Mucosa of rectum (tissue), 2 donors: ENCODE data around the gene GPR162.

ENCODE experiments used
- H3K27ac ChIP-seq, 2 donors: one replicate each; pipeline ENCODE4 v1.7.0; 2013; ENCODE audit warnings: inconsistent platforms in 2 of 2, low read depth in 2 of 2, low read length in 2 of 2
- H3K27me3 ChIP-seq, 2 donors: one replicate each; pipeline ENCODE4 v1.7.0; 2013; ENCODE audit warnings: low read length in 2 of 2; ENCODE audit not compliant: control insufficient read depth in 2 of 2, insufficient read depth in 2 of 2
- H3K36me3 ChIP-seq, 2 donors: one replicate each; pipeline ENCODE4 v1.7.0; 2013; ENCODE audit warnings: low read length in 2 of 2; ENCODE audit not compliant: control insufficient read depth in 2 of 2, insufficient read depth in 2 of 2
- H3K4me1 ChIP-seq, 2 donors: one replicate each; pipeline ENCODE4 v1.7.0; 2013; ENCODE audit warnings: low read length in 2 of 2, mild to moderate bottlenecking in 1 of 2; ENCODE audit not compliant: control insufficient read depth in 2 of 2, insufficient read depth in 2 of 2
- H3K4me3 ChIP-seq, 2 donors: one replicate each; pipeline ENCODE4 v1.7.0; 2013; ENCODE audit warnings: low read length in 2 of 2
- H3K9ac ChIP-seq, 2 donors: one replicate each; pipeline ENCODE4 v1.7.0; 2013; ENCODE audit warnings: low read length in 2 of 2, low read depth in 1 of 2, mild to moderate bottlenecking in 1 of 2
- H3K9me3 ChIP-seq, 2 donors: one replicate each; pipeline ENCODE4 v1.7.0; 2013; ENCODE audit warnings: low read length in 2 of 2; ENCODE audit not compliant: control insufficient read depth in 2 of 2
- donor health status: healthy.
- donor health status: Normal muscosa, but diverticular disease.

GPR162 gene

DNA sequence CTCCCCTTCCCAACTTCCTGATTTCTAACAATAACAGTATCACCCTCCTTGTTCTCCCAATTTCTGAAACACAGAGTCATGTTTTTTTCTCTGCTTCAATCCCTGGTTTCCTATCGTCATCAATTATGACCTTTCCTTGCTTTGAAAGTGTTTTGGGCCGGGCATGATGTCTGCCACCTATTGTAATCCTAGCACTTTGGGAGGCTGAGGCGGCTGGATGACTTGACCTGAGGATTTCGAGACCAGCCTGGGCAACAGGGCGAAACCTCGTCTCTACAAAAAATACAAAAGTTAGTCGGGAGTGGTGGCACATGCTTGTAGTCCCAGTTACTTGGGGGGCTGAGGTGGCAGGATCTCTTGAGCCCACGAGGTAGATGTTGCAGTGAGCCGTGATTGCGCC, 12.6 kb upstream of the GPR162 start:
- H3K9me3 ChIP-seq: no peaks in the 10 kb centered on the region
- no peaks in the 10 kb centered on the region for H3K4me1 ChIP-seq
- no peak overlapping the region for H3K27ac ChIP-seq
- no peak overlapping the region for H3K9ac ChIP-seq
- no peaks in the 10 kb centered on the region for H3K36me3 ChIP-seq
- H3K4me3 ChIP-seq: no peak overlapping the region
- no peaks in the 10 kb centered on the region for H3K27me3 ChIP-seq

DNA sequence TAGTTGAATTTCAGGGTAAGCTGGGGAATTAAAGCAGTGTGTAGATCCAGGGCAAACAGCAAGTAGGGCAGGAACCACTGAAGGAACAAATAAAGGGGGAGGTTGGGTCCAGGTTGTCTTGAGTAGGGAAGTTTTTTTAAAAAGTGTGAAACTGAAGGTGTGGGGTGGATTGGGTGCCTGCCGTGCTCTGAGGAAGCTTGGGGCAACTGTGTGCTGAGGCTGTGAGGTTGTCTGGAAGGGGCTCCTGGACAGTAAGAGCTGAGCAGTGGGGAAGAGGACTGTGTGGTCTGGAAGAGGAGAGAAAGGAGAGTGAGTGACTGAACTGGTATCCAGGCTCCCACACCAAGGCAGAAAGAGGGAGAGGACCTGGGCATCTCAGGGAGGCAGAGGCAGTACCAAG, 10.9 kb upstream of the GPR162 start:
- H3K36me3 ChIP-seq: peaks cover 0 to 5% of the 10 kb centered on the region in 2 donors
- H3K9me3 ChIP-seq: no peaks in the 10 kb centered on the region
- H3K27me3 ChIP-seq: no peaks in the 10 kb centered on the region
- no peak overlapping the region for H3K4me3 ChIP-seq
- no peak overlapping the region for H3K27ac ChIP-seq
- H3K9ac ChIP-seq: no peak overlapping the region
- H3K4me1 ChIP-seq: no peaks in the 10 kb centered on the region

DNA sequence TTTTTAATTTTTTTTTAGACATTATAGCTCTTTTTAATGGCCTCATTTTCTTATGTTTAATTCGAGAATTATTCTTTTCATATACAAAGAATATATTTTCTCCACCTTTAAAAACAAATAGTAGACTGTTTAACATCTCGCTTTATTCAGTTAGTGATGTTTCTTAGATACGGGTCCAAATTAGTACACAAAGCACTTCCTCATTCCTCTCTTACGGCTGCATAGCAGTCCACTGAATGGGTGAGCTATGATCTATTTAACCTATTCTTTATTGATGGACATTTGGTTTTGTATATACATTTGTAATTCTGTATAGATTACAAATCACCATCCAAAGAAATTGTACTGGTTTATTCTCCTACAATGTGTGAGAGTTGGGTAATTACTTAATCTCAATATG, 8.3 kb upstream of the GPR162 start:
- no peaks in the 10 kb centered on the region for H3K4me1 ChIP-seq
- H3K4me3 ChIP-seq: no peak overlapping the region
- peaks cover 0 to 10% of the 10 kb centered on the region in 2 donors for H3K36me3 ChIP-seq
- H3K27ac ChIP-seq: no peak overlapping the region
- H3K9me3 ChIP-seq: no peaks in the 10 kb centered on the region
- H3K27me3 ChIP-seq: no peaks in the 10 kb centered on the region
- no peak overlapping the region for H3K9ac ChIP-seq

DNA sequence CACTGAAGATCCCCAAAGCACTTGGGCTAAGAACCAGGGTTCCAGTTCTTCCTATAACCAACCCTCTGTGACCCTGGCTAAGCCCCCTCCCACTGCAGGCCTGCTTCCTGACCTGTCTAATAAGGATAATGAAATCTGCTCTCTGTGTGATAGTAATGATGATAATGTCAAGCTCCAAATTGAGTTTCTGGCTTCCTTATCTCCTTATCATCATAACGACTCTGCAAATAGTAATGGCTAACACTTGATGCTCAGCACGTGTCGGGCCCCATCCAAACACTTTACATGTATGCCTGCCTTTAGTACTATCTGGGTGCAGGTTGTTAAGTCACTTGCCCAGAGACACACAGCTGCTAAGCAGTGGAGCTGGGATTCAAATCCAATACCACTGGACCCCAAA, 5.0 kb upstream of the GPR162 start:
- Histone ChIP-seq H3K27me3 (peaks cover 5 to 6% of the 10 kb centered on the region in 2 donors), H3K4me3 (no peak overlapping the region), H3K27ac (no peak overlapping the region), H3K9ac (no peak overlapping the region), H3K36me3 (peaks cover 0 to 10% of the 10 kb centered on the region in 2 donors), H3K4me1 (no peaks in the 10 kb centered on the region), H3K9me3 (no peaks in the 10 kb centered on the region)

DNA sequence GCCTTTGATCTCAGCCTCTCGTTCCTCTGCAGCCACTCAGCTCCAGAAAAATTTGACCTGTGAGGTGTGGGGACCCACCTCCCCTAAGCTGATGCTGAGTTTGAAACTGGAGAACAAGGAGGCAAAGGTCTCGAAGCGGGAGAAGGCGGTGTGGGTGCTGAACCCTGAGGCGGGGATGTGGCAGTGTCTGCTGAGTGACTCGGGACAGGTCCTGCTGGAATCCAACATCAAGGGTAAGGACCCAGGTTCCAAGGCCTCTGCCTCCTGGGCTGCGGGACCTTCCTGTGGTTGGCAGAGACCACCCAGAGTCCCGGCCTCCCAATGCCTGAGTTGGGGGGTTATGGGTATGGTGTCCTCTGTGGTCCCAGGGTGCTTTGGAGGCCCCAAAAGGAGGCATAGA, 4.5 kb upstream of the GPR162 start:
- Histone ChIP-seq H3K4me3 (no peak overlapping the region), H3K9me3 (no peaks in the 10 kb centered on the region), H3K27me3 (peaks cover 5 to 11% of the 10 kb centered on the region in 2 donors), H3K27ac (no peak overlapping the region), H3K4me1 (peaks cover 0 to 3% of the 10 kb centered on the region in 2 donors), H3K36me3 (peaks cover 0 to 10% of the 10 kb centered on the region in 2 donors), H3K9ac (no peak overlapping the region)

DNA sequence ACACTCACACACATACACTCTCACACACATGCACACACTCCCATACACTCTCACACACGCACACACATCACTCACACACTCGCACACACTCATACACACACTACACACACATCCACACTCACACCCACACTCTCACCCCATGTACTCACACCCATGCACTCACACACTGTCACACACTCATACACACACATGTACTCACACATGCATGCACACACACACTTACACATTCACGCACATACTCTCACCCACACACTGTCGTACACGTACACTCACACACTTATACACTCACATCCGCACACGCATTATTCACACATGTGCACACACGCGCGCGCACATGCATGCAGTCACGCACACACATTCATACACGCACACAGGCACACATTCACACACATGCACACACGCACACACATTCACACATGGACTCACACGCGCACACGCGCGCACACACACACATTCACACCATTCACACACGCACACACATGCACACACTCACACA, 3.9 kb upstream of the GPR162 start:
- Histone ChIP-seq H3K4me1 (peaks cover 0 to 3% of the 10 kb centered on the region in 2 donors), H3K4me3 (no peak overlapping the region), H3K9ac (no peak overlapping the region), H3K9me3 (no peaks in the 10 kb centered on the region), H3K36me3 (peaks cover 0 to 10% of the 10 kb centered on the region in 2 donors), H3K27ac (no peak overlapping the region), H3K27me3 (peaks cover 10 to 17% of the 10 kb centered on the region in 2 donors)

DNA sequence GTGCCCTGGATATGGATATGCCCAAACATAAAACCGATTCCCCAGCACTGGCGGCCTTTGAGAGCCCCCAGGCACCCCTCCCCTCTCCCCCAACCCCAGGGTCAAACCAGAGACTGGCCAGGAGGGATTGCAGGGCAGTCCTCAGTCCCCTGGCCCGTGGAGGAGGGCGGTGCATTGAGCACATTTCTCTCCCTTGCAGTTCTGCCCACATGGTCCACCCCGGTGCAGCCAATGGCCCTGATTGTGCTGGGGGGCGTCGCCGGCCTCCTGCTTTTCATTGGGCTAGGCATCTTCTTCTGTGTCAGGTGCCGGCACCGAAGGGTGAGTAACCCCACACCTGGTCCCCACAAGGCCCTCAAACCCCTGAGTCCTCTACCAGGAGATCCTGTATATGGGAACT, 3.4 kb upstream of the GPR162 start:
- H3K4me1 ChIP-seq: peaks cover 0 to 3% of the 10 kb centered on the region in 2 donors
- no peak overlapping the region for H3K4me3 ChIP-seq
- no peak overlapping the region for H3K27ac ChIP-seq
- peaks cover 0 to 10% of the 10 kb centered on the region in 2 donors for H3K36me3 ChIP-seq
- peaks cover 14 to 22% of the 10 kb centered on the region in 2 donors for H3K27me3 ChIP-seq
- no peaks in the 10 kb centered on the region for H3K9me3 ChIP-seq
- H3K9ac ChIP-seq: no peak overlapping the region

DNA sequence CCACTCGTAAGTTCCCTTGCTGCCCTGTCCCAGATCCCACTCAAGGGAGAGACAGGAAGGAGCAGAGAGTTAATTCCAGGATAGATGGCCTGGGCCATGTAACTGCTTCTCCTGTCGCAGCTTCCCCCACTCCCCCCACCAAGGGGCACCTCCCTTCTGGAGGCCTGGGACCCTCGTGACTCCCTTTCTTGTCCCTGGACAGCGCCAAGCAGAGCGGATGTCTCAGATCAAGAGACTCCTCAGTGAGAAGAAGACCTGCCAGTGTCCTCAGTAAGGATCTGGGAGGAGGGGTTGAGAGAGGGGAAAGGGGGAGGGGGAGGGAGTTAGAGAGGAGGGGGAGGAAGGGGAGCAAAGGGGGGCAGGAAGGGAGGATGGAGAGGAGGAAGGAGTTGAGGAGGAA, 3.0 kb upstream of the GPR162 start:
- H3K9ac ChIP-seq: no peak overlapping the region
- no peak overlapping the region for H3K27ac ChIP-seq
- no peak overlapping the region for H3K4me3 ChIP-seq
- H3K36me3 ChIP-seq: peaks cover 0 to 10% of the 10 kb centered on the region in 2 donors
- peaks cover 14 to 25% of the 10 kb centered on the region in 2 donors for H3K27me3 ChIP-seq
- H3K9me3 ChIP-seq: no peaks in the 10 kb centered on the region
- H3K4me1 ChIP-seq: peaks cover 0 to 3% of the 10 kb centered on the region in 2 donors

DNA sequence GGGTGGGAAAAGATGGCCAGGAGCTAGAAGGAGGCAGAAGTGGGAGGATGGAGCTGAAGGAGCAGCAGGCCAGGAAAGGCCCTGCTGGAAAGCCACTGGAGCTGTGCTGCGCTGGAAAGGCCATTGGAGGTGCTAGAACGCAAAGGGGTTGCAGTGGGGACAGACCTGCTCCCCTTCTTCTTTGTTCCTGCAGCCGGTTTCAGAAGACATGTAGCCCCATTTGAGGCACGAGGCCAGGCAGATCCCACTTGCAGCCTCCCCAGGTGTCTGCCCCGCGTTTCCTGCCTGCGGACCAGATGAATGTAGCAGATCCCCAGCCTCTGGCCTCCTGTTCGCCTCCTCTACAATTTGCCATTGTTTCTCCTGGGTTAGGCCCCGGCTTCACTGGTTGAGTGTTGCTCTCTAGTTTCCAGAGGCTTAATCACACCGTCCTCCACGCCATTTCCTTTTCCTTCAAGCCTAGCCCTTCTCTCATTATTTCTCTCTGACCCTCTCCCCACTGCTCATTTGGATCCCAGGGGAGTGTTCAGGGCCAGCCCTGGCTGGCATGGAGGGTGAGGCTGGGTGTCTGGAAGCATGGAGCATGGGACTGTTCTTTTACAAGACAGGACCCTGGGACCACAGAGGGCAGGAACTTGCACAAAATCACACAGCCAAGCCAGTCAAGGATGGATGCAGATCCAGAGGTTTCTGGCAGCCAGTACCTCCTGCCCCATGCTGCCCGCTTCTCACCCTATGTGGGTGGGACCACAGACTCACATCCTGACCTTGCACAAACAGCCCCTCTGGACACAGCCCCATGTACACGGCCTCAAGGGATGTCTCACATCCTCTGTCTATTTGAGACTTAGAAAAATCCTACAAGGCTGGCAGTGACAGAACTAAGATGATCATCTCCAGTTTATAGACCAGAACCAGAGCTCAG, 2.3 kb upstream of the GPR162 start:
- peaks cover 0 to 3% of the 10 kb centered on the region in 2 donors for H3K4me1 ChIP-seq
- H3K27ac ChIP-seq: no peak overlapping the region
- peaks cover 0 to 10% of the 10 kb centered on the region in 2 donors for H3K36me3 ChIP-seq
- peaks cover 17 to 29% of the 10 kb centered on the region in 2 donors for H3K27me3 ChIP-seq
- no peak overlapping the region for H3K4me3 ChIP-seq
- no peaks in the 10 kb centered on the region for H3K9me3 ChIP-seq
- H3K9ac ChIP-seq: no peak overlapping the region

DNA sequence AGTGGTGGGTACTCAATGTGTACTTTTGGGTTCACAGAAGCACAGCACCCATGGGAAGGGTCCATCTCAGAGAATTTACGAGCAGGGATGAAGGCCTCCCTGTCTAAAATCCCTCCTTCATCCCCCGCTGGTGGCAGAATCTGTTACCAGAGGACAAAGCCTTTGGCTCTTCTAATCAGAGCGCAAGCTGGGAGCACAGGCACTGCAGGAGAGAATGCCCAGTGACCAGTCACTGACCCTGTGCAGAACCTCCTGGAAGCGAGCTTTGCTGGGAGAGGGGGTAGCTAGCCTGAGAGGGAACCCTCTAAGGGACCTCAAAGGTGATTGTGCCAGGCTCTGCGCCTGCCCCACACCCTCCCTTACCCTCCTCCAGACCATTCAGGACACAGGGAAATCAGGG, 1.5 kb upstream of the GPR162 start:
- Histone ChIP-seq H3K4me1 (peaks cover 0 to 3% of the 10 kb centered on the region in 2 donors), H3K4me3 (no peak overlapping the region), H3K9me3 (no peaks in the 10 kb centered on the region), H3K36me3 (peaks cover 0 to 5% of the 10 kb centered on the region in 2 donors), H3K27me3 (peaks cover 17 to 34% of the 10 kb centered on the region in 2 donors), H3K9ac (no peak overlapping the region), H3K27ac (no peak overlapping the region)
